NCI-H1436 (cell line): ENCODE data around the gene RHEX.
A peak's percentile ranks its signal among the peaks of the same experiment; 100 is the strongest.
"Not testable (repeated sequence)": the region's sequence is repeated elsewhere in the genome, so short reads cannot be mapped to it uniquely, and the experiment has no call there.

Experiments
- DNase-seq: peaks from one replicate; lab custom pipeline; 2025; lab: John Stamatoyannopoulos, UW

RHEX gene

GRCh38 chr1:206030714-206031113, 22.3 kb upstream of the RHEX start:
- peak; percentile 77 for DNase-seq

- DNase-seq = no peak
Measured at GRCh38 chr1:206032380-206033140, 20.4 kb upstream of the RHEX start.

GRCh38 chr1:206035027-206035426, 17.9 kb upstream of the RHEX start:
- DNase-seq = peak; percentile 42

GRCh38 chr1:206036663-206037455, 16.1 kb upstream of the RHEX start:
- DNase-seq = no peak

GRCh38 chr1:206037581-206037980, 15.4 kb upstream of the RHEX start:
- peak; percentile 26 for DNase-seq

GRCh38 chr1:206039046-206039973, 13.7 kb upstream of the RHEX start:
- peak; percentile 25 for DNase-seq

GRCh38 chr1:206040328-206040727, 12.6 kb upstream of the RHEX start:
- DNase-seq = no peak

- DNase-seq = peak; percentile 30
Measured at GRCh38 chr1:206041640-206042039, 11.3 kb upstream of the RHEX start.

GRCh38 chr1:206047271-206047670, 5.7 kb upstream of the RHEX start:
- DNase-seq = no peak

GRCh38 chr1:206048582-206048981, 4.4 kb upstream of the RHEX start:
- no peak for DNase-seq

GRCh38 chr1:206049293-206049692, 3.7 kb upstream of the RHEX start:
- DNase-seq = no peak

GRCh38 chr1:206049919-206050600, 2.9 kb upstream of the RHEX start:
- DNase-seq = no peak

- no peak for DNase-seq
Measured at GRCh38 chr1:206050655-206051235, 2.2 kb upstream of the RHEX start.

GRCh38 chr1:206052231-206052865, 625 bp upstream of the RHEX start:
- DNase-seq = not testable (repeated sequence)

GRCh38 chr1:206053616-206054015, 643 bp downstream of the RHEX start:
- DNase-seq = not testable (repeated sequence)

- DNase-seq = not testable (repeated sequence)
Measured at GRCh38 chr1:206055069-206055625, 2.2 kb downstream of the RHEX start.

GRCh38 chr1:206055639-206056323, 2.8 kb downstream of the RHEX start:
- DNase-seq = not testable (repeated sequence)

GRCh38 chr1:206058289-206058926, 5.4 kb downstream of the RHEX start:
- not testable (repeated sequence) for DNase-seq

GRCh38 chr1:206058927-206059292, 5.9 kb downstream of the RHEX start:
- DNase-seq = no peak
